NOMO-1 treated with DMSO at 0.1 percent for 48 hours (cell line): ENCODE results near the gene WASL.
"Not testable (repeated sequence)": the region's sequence is repeated elsewhere in the genome, so short reads cannot be mapped to it uniquely, and the experiment has no call there.

Experiments
- DNase-seq: peaks from one replicate; lab custom pipeline; 2025; ENCODE audit not compliant: unreplicated experiment; lab: John Stamatoyannopoulos, UW

The WASL gene

GRCh38 chr7:123735539-123735938 is 13.3 kb downstream of the WASL start:
- no peak for DNase-seq

DNA sequence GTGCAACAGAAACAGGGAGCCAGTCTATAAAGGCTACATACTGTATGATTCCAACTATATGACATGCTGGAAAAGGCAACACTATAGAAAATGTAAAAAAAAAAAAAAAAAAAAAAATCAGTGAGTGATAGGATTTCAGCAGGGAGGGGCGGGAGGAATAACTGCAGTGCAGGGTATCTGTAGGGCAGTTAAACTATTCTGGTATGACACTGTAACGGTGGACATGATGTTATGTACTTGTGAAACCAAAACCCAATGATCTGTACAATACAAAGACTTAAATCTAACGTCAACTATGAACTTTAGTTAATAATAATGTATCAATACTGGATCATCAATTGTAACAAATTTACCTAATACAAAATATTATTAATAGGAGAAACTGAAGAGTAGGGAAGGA is 14.3 kb downstream of the WASL start:
- DNase-seq = no peak

GRCh38 chr7:123732413-123733091 is 16.3 kb downstream of the WASL start:
- no peak for DNase-seq

DNA sequence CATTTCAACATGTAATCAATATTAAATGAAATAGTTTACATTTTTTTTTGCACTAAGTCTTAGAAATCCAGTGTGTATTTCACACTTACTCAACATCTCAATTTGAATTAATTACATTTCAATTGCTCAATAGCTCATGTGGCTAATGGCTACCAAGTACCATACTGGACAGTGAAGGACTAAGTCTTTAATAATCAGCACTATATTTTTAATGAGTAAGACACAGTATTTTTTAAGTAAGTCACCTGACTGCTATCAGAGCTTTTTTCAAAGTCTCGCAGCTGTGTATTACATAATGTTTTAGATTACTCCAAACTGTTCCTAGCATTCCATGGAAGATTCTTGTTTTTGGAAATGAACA is 19.6 kb downstream of the WASL start:
- no peak for DNase-seq

- DNase-seq = no peak
Measured at GRCh38 chr7:123727071-123727837, 21.5 kb downstream of the WASL start.

DNA sequence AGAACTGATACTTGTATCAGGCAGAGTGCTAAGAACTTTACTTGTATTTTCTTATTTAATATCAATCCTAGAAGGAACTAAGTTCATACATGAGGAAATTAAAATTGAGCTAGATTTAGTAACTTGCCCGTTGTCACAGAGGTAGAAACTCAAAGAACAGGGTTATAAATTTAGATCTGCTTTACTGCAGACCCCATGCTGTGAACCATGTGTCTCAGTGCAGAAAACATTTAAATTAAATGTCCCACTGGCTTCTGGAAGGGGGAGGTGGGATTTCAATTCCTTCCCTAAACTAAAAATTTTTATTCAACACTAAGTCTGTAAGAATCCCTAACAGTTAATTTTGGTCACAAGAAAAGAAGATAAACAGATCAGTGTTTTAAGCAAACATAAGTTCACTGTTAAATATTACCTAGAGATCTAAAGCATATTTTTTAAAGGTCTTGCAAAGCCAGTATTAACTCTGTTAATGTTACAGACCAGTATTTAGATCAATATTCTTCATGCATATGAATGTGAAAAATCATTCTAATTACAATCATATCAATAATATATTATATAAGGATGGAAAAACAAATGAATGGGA is 23.1 kb downstream of the WASL start:
- DNase-seq = no peak

DNA sequence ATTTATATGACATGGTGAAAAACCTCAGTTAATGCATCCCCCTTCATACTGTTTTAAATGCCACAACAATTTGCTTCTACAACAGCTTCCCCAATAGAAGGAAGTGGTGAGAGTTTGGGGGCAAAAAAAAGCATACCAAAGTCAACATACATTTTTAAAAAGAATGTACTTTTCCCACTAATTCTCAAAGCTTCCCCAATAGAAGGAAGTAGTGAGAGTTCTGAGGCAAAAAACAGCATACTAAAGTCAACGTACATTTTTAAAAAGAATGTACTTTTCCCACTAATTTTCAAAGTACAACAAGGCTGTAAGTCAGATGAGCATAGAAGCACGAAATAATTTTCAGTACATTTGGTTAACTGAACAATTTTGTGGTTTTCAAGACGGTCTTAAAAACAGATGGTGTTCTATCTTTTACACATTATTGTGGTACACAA is 24.0 kb downstream of the WASL start:
- no peak for DNase-seq

DNA sequence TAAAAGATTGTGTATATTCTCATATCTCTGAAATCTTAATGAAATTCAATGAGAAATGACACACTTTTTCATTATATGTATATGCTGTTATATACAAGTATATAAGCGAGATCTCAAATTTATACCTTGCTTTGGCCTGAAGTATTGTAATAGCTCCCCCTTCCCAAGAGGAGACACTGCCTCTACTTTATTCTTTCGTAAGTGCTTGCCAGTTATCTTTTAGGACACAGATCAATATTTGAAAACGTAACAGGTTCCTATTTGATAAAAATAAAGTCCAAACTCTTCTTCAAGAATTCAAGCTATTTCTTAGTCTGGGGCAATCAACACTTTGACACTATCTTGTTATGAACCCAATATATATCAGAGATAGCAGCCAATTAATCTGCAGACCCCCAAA is 24.9 kb downstream of the WASL start:
- no peak for DNase-seq

DNA sequence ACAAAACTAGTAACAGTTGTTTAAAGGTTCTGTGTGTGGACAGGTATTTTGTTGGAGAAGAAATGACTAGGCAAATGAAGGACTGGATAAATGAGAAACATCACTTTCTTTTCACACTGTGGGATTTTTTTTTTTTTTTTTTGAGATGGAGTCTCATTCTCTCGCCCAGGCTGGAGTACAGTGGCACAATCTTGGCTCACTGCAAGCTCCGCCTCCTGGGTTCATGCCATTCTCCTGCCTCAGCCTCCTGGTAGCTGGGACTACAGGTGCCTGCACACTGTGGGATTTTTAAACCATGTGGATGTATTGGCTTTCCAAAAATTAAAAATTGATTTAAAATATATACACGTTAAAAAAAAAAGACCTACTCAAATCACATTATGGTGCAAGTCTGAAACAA is 28.3 kb downstream of the WASL start:
- not testable (repeated sequence) for DNase-seq

DNA sequence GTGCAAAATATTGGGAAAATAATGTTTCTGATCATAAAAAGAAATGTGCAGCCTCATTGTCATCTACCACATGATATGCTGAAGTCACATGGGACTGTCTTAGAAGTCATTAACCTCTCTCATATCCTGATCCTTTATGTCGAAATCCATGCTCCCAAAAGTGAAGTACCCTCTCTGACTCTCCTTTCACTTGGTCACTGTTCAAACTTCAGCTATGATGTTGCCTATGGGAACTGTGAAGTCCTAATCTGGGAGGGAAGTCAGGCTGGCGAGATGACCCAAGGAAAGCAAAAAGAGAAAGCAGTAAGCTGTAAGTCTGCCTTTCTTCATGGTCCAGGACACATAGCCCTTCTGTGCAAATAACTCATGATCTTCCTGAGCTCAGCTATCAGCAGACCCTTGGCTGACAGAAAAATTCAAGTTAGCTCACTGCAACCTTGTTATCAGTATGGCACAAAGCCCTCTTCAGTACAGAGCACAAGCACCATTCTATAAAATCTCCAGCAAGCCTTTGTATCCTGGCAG is 29.5 kb downstream of the WASL start:
- no peak for DNase-seq

DNA sequence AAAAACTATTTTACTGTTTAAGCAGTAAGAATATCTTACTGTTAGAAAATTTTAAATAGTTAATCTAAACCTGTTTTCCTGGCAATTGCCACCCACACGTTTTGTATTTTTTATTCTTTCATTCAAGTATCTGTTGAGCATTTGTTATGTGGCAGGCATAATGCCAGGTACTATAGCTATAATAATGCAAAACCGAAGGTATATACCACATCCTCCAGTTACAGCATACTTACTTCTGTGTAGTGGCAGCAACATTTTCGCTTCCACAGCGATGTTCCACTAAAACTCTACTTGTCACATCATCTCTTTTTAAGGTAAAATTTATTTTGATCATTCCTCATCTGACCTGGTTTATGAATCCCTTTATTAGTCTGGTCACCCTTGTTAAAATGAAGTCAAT is 30.0 kb downstream of the WASL start:
- DNase-seq = no peak

GRCh38 chr7:123717689-123718088 is 31.1 kb downstream of the WASL start:
- DNase-seq = no peak

DNA sequence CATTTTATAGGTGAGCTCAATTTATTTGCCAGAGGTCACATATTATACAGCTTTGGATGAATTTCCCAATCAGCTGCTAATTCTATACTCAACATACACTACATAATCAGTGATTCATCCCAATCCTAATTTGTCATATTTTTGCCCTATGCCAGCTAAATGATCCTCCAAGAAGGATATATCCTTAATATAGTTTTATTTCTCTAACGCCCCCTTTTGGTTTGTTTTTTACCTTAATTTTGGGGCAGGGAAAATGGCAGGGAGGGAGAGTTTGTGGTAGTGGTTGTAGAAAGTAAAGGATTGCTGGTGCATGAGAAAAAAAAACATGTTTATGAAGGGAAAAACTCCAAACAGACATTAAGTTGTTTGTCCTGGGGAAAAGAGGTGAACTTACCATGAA is 31.9 kb downstream of the WASL start:
- no peak for DNase-seq

DNA sequence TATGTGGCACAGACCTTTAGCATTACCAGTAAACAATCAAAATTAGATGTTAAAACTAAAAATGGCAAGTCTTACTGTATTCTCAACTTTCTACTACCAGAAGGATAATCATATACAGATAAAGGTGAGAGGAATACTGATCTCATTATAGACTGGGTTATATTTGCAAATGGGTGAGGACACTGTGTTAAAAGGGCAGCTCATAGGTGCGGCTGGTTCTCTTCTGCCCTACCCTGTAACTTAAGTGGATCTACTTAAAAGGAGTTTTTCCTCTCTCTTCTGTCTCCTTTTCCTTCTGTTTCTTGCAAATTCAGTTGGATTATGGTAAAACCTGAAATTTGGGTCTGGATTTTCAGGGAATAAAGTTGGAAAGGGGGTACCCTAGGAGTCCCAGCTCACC is 33.0 kb downstream of the WASL start:
- no peak for DNase-seq

GRCh38 chr7:123715198-123715597 is 33.6 kb downstream of the WASL start:
- no peak for DNase-seq

DNA sequence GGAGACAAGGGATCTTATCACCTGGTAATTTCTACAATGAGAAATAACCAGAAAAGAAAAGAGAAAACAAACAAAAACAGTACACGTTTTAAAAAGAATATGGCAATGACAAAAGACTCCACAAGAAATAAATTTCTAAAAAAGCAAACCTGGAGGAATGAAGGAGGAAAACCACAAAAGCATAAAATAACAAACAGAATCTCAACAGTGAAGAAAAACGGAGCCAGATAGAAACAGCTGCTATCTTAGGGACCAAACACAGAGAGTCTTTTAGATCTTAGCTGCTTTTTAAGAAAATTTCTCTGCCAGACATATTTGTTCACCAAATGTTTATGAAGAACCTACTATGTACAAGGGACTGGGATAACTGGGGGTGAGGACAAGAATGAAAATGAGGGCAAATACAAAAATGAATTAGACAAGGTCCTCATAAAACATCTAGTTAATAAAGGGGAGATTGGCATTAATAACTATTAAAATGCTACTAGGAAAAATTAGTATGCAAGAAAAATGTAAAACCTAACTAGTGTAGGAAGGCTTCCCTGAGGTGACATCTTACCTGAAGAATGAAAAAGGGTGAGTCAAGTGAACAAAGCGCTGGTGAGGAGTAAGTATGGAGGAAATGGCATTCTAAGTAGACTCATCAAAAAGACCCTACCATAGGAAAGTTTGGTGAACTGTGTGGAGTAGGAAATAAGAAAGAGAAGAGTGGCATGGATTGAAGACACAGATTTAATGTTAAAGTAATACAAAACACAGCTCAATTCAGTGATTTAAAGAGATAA is 34.3 kb downstream of the WASL start:
- no peak for DNase-seq

DNA sequence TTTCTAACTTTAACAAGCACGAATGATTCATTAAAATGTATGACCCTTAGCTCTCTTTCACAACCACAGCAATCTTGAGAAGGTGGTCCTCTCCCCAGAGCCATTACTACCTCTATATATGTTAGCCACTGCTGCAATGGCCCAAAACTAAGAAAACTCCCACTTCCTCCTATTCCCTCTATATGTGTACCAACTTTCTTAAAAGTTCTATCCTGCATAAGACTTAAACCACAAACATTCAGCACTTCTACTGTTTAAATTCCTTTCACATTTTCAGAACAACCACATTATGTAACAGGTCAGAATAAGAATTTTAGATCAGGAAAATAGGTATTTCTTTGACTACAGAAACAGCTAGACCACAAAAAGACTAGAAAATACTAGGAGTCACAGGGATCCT is 36.2 kb downstream of the WASL start:
- DNase-seq = peak; percentile 13

DNA sequence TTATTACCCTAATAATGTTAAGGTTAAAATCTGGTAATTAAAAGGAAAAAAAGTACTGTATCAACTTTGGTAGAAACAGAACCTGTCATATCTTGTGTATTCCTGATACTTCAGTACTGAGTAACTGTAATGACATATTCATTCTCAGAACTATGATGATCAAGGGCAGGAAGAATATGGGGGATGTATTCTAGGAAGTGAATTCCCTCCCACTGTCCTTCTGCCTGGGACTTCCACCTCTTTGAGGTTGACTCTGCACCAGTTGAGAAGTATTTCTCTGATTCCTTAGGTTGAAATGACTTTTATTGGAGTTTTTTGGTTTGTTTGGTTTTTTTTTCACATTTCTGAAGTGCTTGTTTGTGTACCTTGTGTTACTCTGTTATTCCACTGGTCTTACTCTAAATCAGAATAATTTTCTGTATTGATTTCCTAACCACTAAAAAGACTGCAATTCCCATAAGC is 36.9 kb downstream of the WASL start:
- DNase-seq = no peak

GRCh38 chr7:123710683-123711082 is 38.1 kb downstream of the WASL start:
- DNase-seq = no peak

DNA sequence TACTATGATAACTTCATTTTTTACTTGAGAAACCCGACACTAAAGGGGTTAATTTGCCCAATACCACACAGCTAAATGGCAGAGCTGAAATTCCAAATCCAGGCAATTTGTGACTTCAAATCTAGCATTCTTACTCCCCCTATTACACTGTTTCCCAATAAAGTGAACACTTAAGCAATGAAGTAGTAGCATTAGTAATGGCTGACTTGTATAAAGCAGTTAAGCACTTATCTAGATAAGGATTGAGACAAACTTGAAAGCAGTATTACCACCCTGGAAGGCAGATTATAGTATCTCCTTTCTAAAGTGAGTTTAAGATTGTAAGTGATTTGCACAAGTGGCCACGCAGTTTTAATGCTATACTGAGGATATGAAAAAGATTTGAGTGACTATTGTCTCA is 39.3 kb downstream of the WASL start:
- DNase-seq = no peak

DNA sequence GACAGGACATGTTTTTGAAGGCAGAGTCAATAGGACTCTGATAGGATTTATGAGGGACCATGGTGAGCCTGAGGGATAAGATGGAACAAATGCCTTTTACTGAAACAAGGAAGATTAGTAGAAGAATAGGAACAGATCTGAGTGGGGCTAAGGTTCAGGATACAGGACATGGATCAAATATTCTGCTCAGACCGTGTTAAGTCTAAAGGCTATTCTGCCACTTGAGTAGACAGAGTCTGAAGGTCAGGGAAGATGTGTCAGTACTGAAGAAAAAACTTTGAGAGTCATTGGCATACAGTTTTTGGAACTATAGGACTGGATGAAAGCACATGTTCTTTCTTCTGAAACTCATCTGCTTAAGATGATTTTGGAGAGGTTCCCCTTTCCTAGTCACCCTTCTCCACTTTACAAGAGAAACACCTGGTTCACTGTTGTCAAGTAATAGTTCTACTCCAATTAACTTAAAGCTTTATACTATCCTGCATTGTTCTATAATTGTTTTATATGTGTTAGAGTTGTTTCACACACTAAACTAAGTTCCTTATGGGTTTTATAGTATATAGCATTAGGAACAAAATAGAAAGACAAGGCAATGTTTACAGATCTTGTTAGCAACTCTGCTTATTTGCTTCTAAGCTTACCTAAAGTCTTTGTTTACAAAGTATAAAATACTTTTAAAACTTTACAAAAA is 43.4 kb downstream of the WASL start:
- DNase-seq = no peak
